ENCODE results near the gene ZNF800.

DNA sequence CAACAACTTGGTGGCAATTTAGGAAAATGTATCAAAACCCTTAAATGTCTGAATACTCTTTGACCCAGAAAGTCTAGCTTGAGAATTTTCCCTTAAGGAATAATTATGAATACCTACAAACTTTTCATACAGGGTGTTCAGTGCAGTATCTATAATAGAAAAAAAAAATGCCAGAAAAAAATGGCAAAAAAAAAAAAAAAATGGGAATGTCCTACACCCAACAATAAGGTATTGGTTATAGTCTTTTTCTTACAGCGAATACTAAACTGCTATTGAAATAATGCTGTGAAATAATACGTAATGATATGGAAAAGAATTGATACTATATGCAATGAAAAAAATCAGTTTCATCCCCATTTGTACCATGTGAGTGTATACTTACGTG lies 44.3 kb downstream of the ZNF800 start:
- TF ChIP-seq, protein P1, sequence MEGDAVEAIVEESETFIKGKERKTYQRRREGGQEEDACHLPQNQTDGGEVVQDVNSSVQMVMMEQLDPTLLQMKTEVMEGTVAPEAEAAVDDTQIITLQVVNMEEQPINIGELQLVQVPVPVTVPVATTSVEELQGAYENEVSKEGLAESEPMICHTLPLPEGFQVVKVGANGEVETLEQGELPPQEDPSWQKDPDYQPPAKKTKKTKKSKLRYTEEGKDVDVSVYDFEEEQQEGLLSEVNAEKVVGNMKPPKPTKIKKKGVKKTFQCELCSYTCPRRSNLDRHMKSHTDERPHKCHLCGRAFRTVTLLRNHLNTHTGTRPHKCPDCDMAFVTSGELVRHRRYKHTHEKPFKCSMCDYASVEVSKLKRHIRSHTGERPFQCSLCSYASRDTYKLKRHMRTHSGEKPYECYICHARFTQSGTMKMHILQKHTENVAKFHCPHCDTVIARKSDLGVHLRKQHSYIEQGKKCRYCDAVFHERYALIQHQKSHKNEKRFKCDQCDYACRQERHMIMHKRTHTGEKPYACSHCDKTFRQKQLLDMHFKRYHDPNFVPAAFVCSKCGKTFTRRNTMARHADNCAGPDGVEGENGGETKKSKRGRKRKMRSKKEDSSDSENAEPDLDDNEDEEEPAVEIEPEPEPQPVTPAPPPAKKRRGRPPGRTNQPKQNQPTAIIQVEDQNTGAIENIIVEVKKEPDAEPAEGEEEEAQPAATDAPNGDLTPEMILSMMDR (IDR thresholded peaks at IDR 0.05), result peak in 1 of 7 experiments; percentile 0
- no peak for TF ChIP-seq POLR2A (IDR thresholded peaks at IDR 0.05)
